ENCODE results near the gene MPL.
"Not testable (repeated sequence)": the region's sequence is repeated elsewhere in the genome, so short reads cannot be mapped to it uniquely, and the experiment has no call there.

Gene MPL

GRCh38 chr1:43354936-43355335 lies 17.3 kb downstream of the MPL start:
- DNase-seq (ENCODE audit: low read depth in 2 of 2), result no peak

DNA sequence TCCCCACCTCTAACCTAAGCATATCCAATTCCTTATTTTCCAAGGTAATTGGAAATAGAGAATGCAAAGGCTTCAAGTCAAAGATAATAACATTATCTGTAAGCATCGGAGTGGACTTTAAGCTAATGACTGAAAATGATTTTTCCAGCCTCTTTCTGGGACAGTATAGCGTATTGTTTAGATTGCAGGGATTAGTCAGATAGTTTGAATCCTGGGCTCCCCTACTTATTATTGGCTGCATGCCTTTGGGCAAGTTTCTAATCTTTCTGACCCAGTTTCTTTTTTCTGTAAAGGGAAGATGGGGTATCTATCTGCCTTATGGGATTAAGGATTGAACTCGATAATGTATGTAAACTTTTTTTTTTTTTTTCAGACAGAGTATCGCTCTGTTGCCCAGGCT lies 19.6 kb downstream of the MPL start:
- DNase-seq (ENCODE audit: low read depth in 2 of 2), result no peak

DNA sequence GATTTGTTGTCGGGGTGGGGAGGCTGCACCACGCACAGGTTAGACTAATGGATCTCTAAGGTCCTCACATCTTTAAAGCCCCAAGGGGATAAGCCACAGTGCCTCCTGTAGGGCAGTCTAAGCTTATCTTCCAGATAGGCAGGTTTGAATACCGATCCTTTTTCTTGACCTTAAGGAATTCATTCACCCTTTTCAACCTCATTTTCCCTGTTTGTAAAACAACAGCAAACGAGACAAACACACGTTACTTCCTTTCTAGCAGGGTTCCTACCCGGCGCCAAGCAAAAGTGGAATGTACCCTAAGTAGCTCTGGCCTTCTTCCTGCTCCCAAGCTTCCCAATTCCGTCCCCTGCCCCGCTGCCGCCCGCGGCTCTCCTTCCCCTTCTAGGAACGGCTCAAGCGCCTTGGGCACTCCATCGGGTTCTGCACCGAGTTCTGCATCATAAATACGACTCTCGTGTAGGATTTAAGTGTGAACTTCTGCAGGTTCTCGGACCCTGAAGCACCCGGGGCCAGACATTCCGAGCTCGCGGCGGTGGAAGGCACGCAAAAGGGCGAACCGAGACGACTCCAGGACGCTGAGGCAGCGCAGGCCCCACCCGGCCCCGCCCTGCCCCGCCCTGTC lies 20.6 kb downstream of the MPL start:
- no peak for DNase-seq (ENCODE audit: low read depth in 2 of 2)

- peak; percentile 92 to 95 for DNase-seq (ENCODE audit: low read depth in 2 of 2)
Observed at GRCh38 chr1:43358746-43359693, 21.4 kb downstream of the MPL start, which contains the start of gene CDC20. TSS of gene CDC20 (plus strand) at chr1:43358981. CDS start at chr1:43359216, 235 bp downstream.

DNA sequence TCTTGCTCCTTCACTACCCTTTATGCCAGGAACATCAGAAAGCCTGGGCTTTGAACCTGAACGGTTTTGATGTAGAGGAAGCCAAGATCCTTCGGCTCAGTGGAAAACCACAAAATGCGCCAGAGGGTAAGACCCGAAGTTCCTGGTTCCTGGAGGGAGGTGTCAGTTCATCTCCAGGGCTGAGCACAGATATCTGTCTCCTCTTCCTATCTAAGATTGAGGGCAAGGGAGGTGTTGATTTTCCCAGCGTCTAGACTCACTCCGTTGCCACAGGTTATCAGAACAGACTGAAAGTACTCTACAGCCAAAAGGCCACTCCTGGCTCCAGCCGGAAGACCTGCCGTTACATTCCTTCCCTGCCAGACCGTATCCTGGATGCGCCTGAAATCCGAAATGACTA lies 22.1 kb downstream of the MPL start:
- DNase-seq (ENCODE audit: low read depth in 2 of 2), result no peak

DNA sequence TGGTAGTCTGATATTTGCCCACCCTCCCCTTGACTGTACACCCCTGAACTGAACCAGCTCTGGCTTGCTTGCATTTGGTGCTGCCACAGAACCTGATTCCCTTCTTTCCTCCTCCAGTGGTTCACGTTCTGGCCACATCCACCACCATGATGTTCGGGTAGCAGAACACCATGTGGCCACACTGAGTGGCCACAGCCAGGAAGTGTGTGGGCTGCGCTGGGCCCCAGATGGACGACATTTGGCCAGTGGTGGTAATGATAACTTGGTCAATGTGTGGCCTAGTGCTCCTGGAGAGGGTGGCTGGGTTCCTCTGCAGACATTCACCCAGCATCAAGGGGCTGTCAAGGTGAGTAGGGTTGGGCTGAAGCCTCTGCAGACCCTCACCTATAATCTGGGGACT lies 23.0 kb downstream of the MPL start:
- DNase-seq (ENCODE audit: low read depth in 2 of 2), result no peak

- no peak for DNase-seq (ENCODE audit: low read depth in 2 of 2)
Observed at GRCh38 chr1:43363283-43363934, 25.8 kb downstream of the MPL start.

DNA sequence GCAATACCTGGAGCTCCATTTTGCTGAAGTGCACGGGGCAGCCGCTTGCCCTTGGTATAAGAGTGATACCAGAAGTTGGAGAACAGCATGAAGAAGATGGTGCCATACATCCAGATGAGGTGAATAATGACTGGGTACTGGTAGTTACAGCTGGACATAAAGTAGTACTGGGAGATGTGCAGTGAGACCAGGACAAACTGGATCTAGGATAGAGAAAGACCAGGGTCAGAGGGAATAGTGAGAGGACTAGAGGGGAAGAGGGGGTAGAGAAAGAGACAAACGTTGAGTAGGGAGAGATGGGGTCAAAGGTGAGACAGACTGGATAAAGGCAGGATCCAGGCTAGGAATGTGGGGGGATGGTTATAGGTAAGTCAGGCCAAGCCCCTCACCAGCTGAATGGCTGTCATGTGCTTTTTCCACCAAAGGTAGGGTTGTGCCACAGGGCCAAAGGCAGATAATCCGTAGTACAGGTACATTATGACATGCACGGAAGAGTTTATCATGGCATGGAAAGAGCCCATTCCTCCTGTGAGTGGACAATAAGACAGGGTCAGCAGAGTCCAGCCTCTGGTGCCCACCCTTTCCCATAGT lies 26.4 kb downstream of the MPL start:
- DNase-seq (ENCODE audit: low read depth in 2 of 2), result no peak

- no peak for DNase-seq (ENCODE audit: low read depth in 2 of 2)
Observed at GRCh38 chr1:43365678-43366077, 28.1 kb downstream of the MPL start.

- no peak for DNase-seq (ENCODE audit: low read depth in 2 of 2)
Observed at GRCh38 chr1:43366179-43366578, 28.6 kb downstream of the MPL start.

DNA sequence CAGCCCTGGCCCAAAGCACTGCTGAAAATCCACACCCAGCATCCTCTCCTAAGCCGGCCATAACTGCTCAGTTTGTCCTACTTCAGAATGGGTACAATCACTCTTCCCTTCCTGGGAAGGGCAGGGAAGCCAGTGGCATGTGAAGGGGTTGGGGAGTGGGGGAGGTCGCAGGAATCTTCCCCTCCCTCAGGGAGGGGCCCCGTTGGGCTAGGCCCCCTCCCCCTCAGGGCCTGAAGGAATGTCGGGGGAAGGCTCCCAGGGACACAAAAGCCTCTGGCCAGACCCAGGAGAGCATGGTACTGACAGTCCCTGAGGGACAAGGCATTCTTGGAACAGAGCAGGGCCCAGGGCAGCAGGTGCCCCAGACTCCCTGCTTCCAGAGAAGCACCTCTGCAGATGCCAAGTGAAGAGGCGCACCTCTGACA lies 29.0 kb downstream of the MPL start:
- DNase-seq (ENCODE audit: low read depth in 2 of 2), result no peak

DNA sequence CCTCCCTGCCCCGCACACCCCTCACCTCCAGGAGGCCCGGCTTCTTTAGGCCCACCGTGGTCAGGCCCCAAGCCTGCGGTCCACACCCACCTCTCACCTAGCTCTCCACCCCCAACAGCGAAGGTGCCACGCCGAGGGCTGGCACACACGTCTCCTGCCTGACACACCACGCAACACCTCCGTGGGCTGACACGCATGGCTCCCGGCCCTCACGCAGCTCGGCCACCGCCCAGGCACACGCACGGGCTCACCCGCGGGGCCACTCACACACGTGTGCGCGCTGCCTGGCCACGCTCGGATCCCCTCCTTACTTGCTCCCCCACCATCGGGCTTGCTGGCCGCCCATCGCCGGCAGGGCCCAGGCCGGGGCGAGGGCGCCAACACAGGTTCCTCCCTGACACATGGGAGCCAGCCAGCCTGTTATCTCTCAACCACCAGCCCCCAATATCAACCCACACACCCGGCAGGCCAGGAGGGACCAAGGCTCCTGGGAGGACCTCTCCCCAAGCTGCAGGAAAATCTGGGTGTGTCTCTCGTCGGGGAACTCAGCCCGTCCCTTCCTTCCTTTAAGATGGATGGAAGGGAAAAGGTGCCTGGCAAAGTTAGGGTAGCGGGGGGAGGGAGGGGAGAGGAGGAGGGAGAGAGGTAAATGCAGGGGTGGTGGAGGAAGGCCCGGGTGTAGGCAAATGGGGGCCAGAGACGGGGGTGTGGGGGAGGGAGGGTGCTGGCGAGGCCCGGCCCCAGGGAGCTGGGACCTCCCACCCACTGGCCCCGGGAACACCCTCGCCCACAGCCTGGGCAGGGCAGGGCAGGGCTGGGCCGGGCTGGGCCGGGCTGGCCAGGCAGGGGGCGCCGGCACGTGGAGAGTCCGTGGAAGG lies 29.6 kb downstream of the MPL start:
- no peak for DNase-seq (ENCODE audit: low read depth in 2 of 2)

DNA sequence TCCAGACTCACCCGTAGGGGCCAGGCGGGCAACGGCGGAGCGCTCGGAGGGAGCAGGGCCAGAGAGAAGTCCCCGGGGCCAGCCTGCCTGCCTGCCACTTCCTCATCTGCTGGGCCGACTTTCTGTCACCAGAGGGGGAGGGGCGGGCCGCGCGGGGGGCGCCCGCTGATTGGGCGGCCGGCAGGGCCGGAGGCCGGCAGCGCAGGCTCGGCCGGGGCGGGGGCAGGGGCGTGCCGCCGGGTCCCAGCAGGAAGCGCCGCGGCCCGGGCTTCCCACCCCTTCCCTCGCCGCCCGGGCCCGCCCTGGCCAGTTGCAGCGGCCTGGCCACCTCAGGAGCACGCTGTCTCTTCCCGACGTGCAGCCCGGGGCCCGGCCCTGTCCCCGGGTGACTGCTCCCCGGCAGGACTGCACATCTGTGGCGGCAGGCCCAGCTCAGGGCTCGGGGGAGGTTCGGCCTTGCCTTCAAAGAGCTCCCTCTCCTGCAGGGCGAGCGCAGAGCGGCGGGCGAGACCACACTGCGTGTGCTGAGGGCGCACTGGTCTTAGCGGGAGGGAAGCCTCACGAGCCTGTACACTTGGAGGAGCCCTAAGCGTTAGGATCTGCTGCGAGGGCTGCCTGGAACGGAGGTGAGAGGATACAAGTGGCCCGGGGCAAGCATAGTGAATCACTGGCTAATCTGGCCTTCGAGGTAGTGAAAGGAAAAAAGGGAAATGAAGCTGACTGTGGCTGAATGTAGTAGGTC lies 30.5 kb downstream of the MPL start, which contains the start of gene ELOVL1:
Gene ELOVL1 (minus strand): TSS at position 108 of the 742 bp plus-strand sequence. CDS start 2,402 bp downstream, outside the sequence.
- peak; percentile 64 to 74 for DNase-seq (ENCODE audit: low read depth in 2 of 2)

- no peak for DNase-seq (ENCODE audit: low read depth in 2 of 2)
Observed at GRCh38 chr1:43368646-43369020, 31.0 kb downstream of the MPL start.

- DNase-seq (ENCODE audit: low read depth in 2 of 2), result not testable (repeated sequence)
Observed at GRCh38 chr1:43369779-43370178, 32.2 kb downstream of the MPL start.

DNA sequence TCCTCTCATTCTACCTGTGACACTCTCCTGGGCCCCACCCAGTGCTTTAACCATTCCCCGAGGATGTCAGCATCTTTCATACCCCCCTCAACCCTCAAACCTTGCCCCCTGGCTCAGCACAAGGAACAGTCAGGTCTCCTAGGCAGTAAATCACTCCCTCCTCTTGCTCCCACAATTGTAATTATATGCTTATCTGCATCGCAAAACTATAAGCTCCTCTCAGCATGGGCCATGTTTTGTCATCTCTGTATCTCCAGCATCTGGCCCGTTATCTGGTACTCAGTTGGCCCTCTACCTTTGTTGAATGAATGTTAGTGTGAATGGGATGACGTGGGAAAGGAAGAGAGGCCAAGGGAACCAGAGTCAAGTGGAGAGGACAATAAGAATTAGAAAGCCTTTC lies 32.9 kb downstream of the MPL start:
- no peak for DNase-seq (ENCODE audit: low read depth in 2 of 2)

GRCh38 chr1:43372172-43372571 lies 34.6 kb downstream of the MPL start:
- no peak for DNase-seq (ENCODE audit: low read depth in 2 of 2)

- no peak for DNase-seq (ENCODE audit: low read depth in 2 of 2)
Observed at GRCh38 chr1:43373066-43373940, 35.7 kb downstream of the MPL start.

- DNase-seq (ENCODE audit: low read depth in 2 of 2), result no peak
Observed at GRCh38 chr1:43376723-43377235, 39.2 kb downstream of the MPL start.
